Tibial nerve (tissue), 4 donors: ENCODE data around the gene TXLNB.

ENCODE experiments used
- CTCF ChIP-seq, 5 experiments: fragments of 200-600 bp in 3 of 5; fragments of 450-650 bp in 2 of 5; sonication (generic) in 3 of 5; IDR thresholded peaks; one replicate each; pipeline ENCODE4 v1.5.1; 2016 to 2019; ENCODE audit warnings: antibody characterized with exemption in 5 of 5, mild to moderate bottlenecking in 3 of 5, moderate library complexity in 2 of 5
- EP300 ChIP-seq, 2 donors: sonication (generic); formaldehyde crosslinking; IDR thresholded peaks; one replicate each; pipeline ENCODE4 v1.6.1; 2017; ENCODE audit warnings: antibody characterized with exemption in 2 of 2, mild to moderate bottlenecking in 1 of 2

DNA sequence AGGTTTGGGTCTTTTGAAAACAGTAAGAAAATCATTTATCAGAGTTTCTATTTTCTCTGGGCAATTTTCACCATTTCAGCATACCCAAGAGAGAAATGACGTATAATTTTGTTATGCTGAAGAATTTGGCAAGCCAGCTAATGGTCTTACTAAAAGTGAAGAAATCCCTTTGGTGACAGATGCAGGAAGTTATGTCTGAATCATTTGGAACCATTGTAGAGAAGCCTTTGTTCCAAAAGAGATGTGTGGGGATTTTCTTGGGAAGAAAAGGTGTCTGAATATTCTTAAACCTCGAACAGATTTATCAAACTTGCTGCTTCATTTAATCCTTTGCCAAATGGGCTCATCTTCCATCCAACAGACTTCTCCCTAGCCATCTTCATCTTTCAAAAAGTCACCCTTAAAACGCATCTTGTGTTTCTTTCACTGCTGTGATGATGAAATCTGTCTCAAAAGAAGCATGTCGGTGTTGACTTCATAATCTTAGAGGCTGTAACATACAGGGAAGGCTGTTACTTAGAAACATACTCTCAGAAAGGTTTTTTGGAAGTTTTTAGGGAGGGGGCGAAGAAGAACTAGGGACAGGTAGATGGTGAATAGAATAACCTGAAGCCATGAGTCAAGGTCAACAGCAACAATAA, 43.1 kb upstream of the TXLNB start:
- TF ChIP-seq EP300 (IDR thresholded peaks at IDR 0.05) (peak in 1 of 2 donors; percentile 77), CTCF (IDR thresholded peaks at IDR 0.05) (no peak)
